AG20443 (cell line): ENCODE results near the gene GNAI3.
A peak's percentile ranks its signal among the peaks of the same experiment; 100 is the strongest.

Source experiments
- DNase-seq: peaks from one replicate; pipeline ENCODE4 v3.0.0; 2012; ENCODE audit warnings: low spot score, mixed read lengths

The GNAI3 gene

DNA sequence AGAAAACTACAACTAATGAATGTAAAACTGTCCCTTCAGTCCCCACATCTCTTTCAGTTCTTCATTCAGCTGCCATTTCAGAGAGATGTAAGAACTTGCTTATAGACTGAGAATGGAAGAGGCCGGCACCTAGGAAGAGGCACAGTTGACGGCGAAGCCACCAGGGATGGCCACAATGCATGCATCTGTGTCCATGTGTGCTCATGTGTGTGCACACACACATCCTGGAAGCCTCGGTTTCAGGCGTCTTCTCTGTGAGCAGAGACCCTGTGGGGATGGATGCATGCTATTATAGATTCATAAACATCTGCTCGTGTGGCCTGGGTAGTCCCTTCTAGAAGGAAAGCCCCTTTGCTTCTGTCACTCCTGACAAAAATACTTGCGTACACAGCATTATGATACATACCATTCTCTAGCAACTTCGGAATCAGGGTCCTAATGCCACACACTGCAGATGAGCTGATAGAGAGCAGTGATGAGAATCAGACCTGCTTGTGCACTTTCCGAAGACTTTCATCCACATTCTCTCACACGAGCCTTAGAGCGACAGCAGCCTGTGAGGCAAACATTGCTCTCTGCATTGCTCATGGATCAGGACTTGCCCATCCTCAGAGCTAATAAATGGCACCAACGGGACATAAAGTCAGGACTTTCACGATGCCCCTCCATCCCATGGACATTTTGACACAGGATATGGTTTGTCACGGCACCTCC, 21.2 kb upstream of the GNAI3 start:
- DNase-seq, result no peak

GRCh38 chr1:109527846-109528695, 20.3 kb upstream of the GNAI3 start:
- DNase-seq, result no peak

DNA sequence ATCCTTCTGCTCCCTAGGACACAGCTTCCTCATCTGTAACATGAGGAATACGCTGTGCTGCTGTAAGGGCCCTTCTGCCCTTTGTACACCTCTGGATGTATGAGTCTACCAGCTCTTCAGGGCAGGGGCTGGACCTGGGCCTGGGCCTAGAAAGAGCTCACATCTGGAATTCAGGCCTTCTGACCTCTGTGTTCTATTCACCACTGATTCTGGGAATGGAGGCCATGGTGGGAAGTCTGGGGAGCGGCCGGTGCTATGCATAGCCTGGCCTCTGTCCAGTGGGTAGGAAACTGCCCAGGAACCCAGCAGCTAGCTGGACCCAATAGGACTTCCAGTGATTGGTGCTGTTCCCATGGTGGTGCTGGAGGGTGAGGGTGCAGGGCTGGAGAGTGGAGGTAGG, 19.7 kb upstream of the GNAI3 start:
- no peak for DNase-seq

DNA sequence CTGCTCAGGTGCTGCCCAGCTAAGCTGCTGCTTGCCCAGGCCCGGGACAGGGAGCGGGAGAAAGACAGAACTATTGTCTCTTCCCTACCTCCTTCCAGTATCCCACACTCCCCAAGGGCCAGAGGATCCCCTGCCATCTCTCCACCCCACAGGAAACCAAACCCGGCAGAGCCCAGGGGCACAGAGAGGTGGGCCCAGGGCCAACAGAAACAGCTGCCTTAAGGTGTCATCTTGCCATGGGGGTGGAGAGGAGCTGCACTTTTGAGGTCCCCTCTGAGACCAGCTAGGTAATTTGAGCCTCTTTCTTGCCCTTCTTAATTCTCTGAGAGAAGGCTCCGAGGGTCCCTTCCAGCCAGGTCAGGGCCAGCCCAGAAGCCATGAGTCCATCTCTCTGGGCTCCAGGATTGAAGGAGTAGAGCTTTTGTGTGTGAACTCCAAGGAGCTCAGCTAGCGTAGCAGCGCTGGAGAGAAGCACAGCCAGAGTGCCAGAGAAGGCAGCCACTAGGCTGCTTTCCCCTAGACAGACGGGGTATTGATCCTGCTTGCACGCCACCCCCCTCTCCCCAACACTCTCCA, 18.4 kb upstream of the GNAI3 start:
- DNase-seq, result no peak

GRCh38 chr1:109530457-109531087, 17.8 kb upstream of the GNAI3 start:
- DNase-seq, result no peak

GRCh38 chr1:109531380-109531779, 17.0 kb upstream of the GNAI3 start:
- DNase-seq, result no peak

DNA sequence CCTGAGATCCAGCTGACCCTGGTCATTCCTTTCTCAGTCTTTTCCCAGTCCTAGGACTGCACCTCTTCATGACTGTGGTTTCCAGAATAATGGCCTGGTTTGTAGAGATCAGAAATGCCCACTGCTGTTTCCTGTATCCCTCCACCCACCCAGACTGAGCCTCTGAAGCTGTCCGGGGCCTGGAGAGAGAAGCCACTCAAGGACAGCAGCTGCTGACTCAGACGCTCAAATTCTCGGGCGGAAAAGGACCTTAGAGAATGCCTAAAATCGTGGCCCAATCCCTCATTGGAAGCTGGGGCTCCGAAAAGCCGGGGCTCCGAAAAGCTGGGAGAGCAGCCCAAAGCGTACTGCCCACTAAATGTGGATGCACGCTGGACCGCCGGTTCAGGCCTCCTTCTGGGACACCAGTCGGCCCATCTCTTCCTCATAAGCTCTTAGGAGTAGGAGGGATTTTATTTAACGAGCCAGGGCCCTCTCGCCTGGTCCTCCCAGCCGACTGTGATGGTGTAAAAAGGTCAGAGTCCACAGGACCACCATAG, 16.5 kb upstream of the GNAI3 start:
- no peak for DNase-seq

GRCh38 chr1:109532365-109533136, 15.9 kb upstream of the GNAI3 start:
- DNase-seq, result peak; percentile 89

DNA sequence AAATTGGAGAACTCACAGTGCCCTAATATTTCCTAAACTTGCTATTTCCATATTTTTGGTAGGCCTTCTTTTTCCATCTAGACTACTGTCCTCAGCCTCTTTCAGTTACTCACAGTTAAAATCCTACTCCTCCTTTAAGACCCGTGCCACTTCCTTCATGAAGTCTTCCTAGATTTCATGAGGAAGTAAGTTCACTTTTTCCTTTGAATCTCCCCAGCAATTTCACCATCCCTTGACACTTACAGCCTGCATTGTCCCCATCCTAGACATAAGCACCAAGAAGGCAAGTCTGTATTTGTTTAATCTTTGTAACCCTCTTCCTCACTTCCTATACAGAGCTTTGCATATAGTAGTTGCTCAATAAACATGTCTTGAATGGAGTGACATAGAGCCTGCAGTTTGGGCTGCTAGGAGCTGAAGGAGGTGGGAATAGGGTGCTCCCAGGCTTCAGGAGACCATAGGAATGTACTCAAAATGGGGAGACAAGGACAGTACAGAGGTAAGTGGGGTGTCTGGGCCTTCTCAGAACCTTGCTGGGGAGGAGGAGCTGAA, 14.0 kb upstream of the GNAI3 start:
- DNase-seq, result no peak

GRCh38 chr1:109535481-109535880, 12.9 kb upstream of the GNAI3 start:
- no peak for DNase-seq

DNA sequence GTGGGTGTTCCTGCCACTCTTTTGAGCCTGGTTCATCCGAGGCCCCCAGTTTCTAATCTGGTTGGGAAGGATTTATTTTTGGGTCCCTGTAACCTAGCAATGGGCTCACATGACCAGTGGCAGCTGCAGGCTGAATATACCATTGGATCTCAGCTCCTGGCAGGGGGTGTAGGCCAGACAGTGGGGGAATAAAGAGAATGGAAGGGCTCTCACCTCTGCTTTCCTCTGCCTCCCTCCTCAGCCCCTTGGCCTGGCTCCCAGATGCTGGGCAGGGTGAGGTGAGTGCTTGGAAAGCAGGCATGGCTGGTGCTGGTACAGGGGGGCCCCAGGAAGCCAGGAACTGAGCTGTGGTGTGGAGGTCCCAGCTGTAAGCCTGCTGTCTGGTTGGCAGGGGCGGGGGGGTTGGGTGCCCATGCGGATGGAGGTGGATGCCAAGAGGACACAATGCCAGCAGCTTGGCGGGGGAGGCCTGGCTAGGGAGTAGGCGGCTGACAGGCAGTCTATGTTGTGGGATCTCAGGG, 12.4 kb upstream of the GNAI3 start:
- DNase-seq, result no peak

DNA sequence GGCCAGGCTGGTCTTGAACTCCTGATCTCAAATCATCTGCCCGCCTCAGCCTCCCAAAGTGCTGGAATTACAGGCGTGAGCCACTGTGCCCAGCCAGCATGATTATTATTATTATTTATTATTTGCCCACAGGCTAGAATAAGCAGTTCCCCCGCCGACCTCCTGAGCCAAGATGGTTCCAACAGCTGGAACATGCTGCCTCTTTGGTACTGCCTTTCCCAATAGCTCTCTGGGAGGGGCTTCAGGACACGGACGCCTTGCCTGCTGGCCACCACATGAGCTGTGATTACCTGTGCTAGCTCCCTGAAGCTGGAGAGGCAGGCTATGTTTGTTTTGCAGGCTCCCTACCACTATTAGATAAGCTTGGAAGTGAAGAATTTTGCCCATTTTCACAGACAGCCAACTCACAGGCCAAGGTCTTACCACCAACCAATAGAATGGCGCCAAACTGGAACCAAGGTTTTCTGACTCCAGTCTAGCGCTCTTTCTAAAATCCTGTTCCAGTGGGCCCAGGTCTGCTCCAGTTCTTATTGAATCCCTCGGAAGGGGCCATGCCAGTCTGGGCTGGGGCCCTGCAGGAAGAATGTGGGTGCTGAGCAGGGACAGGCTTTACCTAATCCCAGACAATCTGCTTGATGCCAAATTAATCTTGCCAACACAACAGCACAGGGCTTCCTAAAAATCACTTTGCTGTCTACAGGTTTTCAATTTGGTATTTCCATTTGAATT, 10.8 kb upstream of the GNAI3 start:
- no peak for DNase-seq

DNA sequence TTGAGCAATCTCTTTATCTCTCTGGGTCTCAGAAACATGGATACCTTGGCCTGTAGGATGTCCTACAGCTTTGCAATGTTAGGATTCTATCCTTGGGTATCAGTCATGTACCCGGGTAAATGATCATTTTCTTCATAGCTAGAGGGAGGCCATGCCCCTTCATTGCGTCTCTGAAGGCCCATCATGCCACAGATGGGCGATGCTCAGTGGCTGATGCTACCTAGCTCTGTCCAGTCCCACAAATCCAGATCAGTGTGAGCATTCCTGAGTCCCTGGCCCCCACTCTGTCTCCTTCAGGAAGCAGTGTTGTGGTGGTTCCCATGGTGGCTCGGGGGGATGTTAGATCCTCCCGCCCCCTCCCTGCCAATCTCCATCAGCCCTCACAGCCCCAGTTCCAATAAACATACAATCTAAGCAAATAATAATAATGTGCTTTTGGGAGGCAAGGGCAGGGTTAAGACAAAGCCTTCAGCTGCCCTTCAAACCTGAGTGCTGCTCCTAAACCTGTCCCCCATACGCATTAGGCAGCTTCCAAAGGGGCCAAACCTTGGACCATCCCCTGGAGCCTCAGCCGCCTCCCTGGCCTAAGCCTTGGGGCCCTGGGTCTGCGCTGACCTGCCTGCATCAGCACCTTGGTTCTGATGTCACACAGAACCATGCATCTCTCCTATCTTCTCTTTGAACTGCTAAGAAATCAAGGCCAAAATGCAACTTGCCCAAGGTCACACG, 9.4 kb upstream of the GNAI3 start:
- DNase-seq, result no peak

GRCh38 chr1:109539676-109540075, 8.7 kb upstream of the GNAI3 start, which contains the start of gene GPR61:
GPR61 (plus strand) TSS chr1:109539872; CDS start chr1:109543023, 3,151 bp downstream.
- DNase-seq, result no peak

- no peak for DNase-seq
These were observed 7.3 kb upstream of the GNAI3 start for GRCh38 chr1:109541102-109541501.

- no peak for DNase-seq
These were observed 5.8 kb upstream of the GNAI3 start for GRCh38 chr1:109542657-109543056.

DNA sequence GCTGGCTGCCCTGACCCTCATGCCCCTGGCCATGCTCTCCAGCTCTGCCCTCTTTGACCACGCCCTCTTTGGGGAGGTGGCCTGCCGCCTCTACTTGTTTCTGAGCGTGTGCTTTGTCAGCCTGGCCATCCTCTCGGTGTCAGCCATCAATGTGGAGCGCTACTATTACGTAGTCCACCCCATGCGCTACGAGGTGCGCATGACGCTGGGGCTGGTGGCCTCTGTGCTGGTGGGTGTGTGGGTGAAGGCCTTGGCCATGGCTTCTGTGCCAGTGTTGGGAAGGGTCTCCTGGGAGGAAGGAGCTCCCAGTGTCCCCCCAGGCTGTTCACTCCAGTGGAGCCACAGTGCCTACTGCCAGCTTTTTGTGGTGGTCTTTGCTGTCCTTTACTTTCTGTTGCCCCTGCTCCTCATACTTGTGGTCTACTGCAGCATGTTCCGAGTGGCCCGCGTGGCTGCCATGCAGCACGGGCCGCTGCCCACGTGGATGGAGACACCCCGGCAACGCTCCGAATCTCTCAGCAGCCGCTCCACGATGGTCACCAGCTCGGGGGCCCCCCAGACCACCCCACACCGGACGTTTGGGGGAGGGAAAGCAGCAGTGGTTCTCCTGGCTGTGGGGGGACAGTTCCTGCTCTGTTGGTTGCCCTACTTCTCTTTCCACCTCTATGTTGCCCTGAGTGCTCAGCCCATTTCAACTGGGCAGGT, 5.0 kb upstream of the GNAI3 start:
- no peak for DNase-seq

GRCh38 chr1:109543988-109544735, 4.3 kb upstream of the GNAI3 start:
- DNase-seq, result no peak
